Muscle of back (tissue), 11 donors: Measurements from ENCODE around the gene NDE1. TPM values are rescaled to one million over a fixed set of nuclear protein-coding genes. Genes with fewer than 3 reads are reported as not detected.
"Not testable (repeated sequence)": the region's sequence is repeated elsewhere in the genome, so short reads cannot be mapped to it uniquely, and the experiment has no call there.

ENCODE experiments used
- DNase-seq, 3 donors: peaks; one replicate each; pipeline versions ENCODE4 v3.0.0 to v3.0.0-alpha.2; 2013
- polyA plus RNA-seq, 10 donors: library from polyadenylated mRNA; unstranded; fragments of 120-200 nt; gene quantifications; one replicate each; pipeline ENCODE4 v1.2.1, GENCODE V29; 2013; ENCODE audit not compliant: insufficient read length in 10 of 10

Gene NDE1
- polyA plus RNA-seq, 10 donors = 18.9 to 38.7 (median 22.5) TPM

- DNase-seq = peak in 1 of 3 donors; percentile 23
Observed at GRCh38 chr16:15618392-15618791, 31.7 kb upstream of the NDE1 start.

- DNase-seq = no peak
Observed at GRCh38 chr16:15620611-15621195, 29.3 kb upstream of the NDE1 start.

GRCh38 chr16:15621456-15621855, 28.6 kb upstream of the NDE1 start:
- DNase-seq = no peak

- DNase-seq = no peak
Observed at GRCh38 chr16:15621889-15622288, 28.2 kb upstream of the NDE1 start.

GRCh38 chr16:15631730-15632409, 18.2 kb upstream of the NDE1 start:
- DNase-seq = no peak

- no peak for DNase-seq
Observed at GRCh38 chr16:15635926-15636325, 14.1 kb upstream of the NDE1 start.

GRCh38 chr16:15636392-15636873, 13.6 kb upstream of the NDE1 start:
- DNase-seq = no peak

GRCh38 chr16:15639061-15639568, 10.9 kb upstream of the NDE1 start:
- no peak for DNase-seq

GRCh38 chr16:15640966-15641365, 9.1 kb upstream of the NDE1 start:
- no peak for DNase-seq

GRCh38 chr16:15641753-15642556, 8.1 kb upstream of the NDE1 start:
- no peak for DNase-seq

GRCh38 chr16:15642557-15643047, 7.4 kb upstream of the NDE1 start:
- DNase-seq = peak; percentile 50 to 84 (median 59)

- peak; percentile 96 to 98 (median 97) for DNase-seq
Observed at GRCh38 chr16:15643048-15643945, 6.7 kb upstream of the NDE1 start, which contains the start of gene MARF1. TSS of gene MARF1 (minus strand) at chr16:15643154. CDS start at chr16:15639233, 3,921 bp downstream.

GRCh38 chr16:15643946-15644250, 6.1 kb upstream of the NDE1 start:
- no peak for DNase-seq

GRCh38 chr16:15644267-15644961, 5.6 kb upstream of the NDE1 start:
- DNase-seq = no peak

- peak in 1 of 3 donors; percentile 76 for DNase-seq
Observed at GRCh38 chr16:15644962-15645465, 5.0 kb upstream of the NDE1 start.

GRCh38 chr16:15646557-15647293, 3.3 kb upstream of the NDE1 start:
- not testable (repeated sequence) for DNase-seq

- no peak for DNase-seq
Observed at GRCh38 chr16:15647294-15648014, 2.6 kb upstream of the NDE1 start.

- DNase-seq = no peak
Observed at GRCh38 chr16:15648135-15648730, 1.8 kb upstream of the NDE1 start.
